ENCODE results near the gene PKN1. TPM values are rescaled to one million over a fixed set of nuclear protein-coding genes. Genes with fewer than 3 reads are reported as not detected.

PKN1 gene
- total RNA-seq, 1 experiment from 2014 or later: 205 TPM

GRCh38 chr19:14505488-14506239 lies 72.6 kb downstream of the PKN1 start:
- Histone ChIP-seq H3K36me3 (ENCODE audit: control insufficient read depth, insufficient read depth, low read length) (no peaks in the 10 kb centered on the region), H3K27me3 (ENCODE audit: control insufficient read depth, insufficient read depth, low read length) (no peaks in the 10 kb centered on the region), H3K4me1 (ENCODE audit: control insufficient read depth, insufficient read depth, low read length) (peaks cover 12% of the 10 kb centered on the region), H3K4me3 (ENCODE audit: low read depth in 2 of 2, low read length in 2 of 2) (no peak overlapping the region), H3K27ac (ENCODE audit: low read length) (peak overlapping the region; percentile 52), H3K9me3 (ENCODE audit: control insufficient read depth, insufficient read depth, low read depth, low read length) (no peaks in the 10 kb centered on the region)
- ChIA-PET CTCF (interaction anchor here (0.6 to 1.7 kb wide), 6 partner anchors 9 to 30 kb away, joined by 4 to 10 read pairs (median 4); partner anchors contain the start of genes DNAJB1 and GIPC1), POLR2A (interaction anchor here (0.5 to 0.6 kb wide), 3 partner anchors 10 to 50 kb away, joined by 3 read pairs; no protein-coding TSS in a partner anchor)
- TF ChIP-seq CTCF (IDR thresholded peaks at IDR 0.05): peak; percentile 92
- no peak for TF ChIP-seq REST (IDR thresholded peaks at IDR 0.05; ENCODE audit: insufficient read depth in 1 of 2, low read depth in 2 of 2, low read length in 1 of 2)
- BruUV-seq (replicated peaks): no TSS peak
- intact Hi-C loops (cut with micrococcal nuclease; ENCODE audit: unreplicated experiment): no loop called here
- in situ Hi-C loops (cut with HindIII; ENCODE audit: low pct_unique_long_range_greater_than_20kb, low sequenced_read_pairs): no loop called here
- DNase-seq (ENCODE audit: low read depth, low spot score) (no peak), ATAC-seq (peak; percentile 88)

- H3K4me3 ChIP-seq (ENCODE audit: low read depth in 2 of 2, low read length in 2 of 2): peak overlapping the region in 1 of 2 experiments; percentile 6; a peak in 1 of 4 replicates
- CTCF ChIA-PET: no interaction called here
- no peaks in the 10 kb centered on the region for H3K36me3 ChIP-seq (ENCODE audit: control insufficient read depth, insufficient read depth, low read length)
- no peaks in the 10 kb centered on the region for H3K27me3 ChIP-seq (ENCODE audit: control insufficient read depth, insufficient read depth, low read length)
- DNase-seq (ENCODE audit: low read depth, low spot score): peak; percentile 73
- no peaks in the 10 kb centered on the region for H3K9me3 ChIP-seq (ENCODE audit: control insufficient read depth, insufficient read depth, low read depth, low read length)
- POLR2A ChIA-PET: interaction anchor here (0.6 kb wide), 3 partner anchors 37 to 148 kb away, joined by 4 to 5 read pairs (median 4); no protein-coding TSS in a partner anchor
- peaks cover 12% of the 10 kb centered on the region for H3K4me1 ChIP-seq (ENCODE audit: control insufficient read depth, insufficient read depth, low read length)
- intact Hi-C loops (cut with micrococcal nuclease; ENCODE audit: unreplicated experiment) (no loop called here), in situ Hi-C loops (cut with HindIII; ENCODE audit: low pct_unique_long_range_greater_than_20kb, low sequenced_read_pairs) (no loop called here)
- ATAC-seq: peak; percentile 53; the same call in 1 of the 2 replicates
- TF ChIP-seq REST (IDR thresholded peaks at IDR 0.05; ENCODE audit: insufficient read depth in 1 of 2, low read depth in 2 of 2, low read length in 1 of 2) (no peak), POLR2AphosphoS5 (IDR thresholded peaks at IDR 0.05; ENCODE audit: low read depth, low read length) (no peak), TCF7L2 (IDR thresholded peaks at IDR 0.05; ENCODE audit: low read depth, low read length) (no peak), SIN3A (IDR thresholded peaks at IDR 0.05; ENCODE audit: borderline replicate concordance, insufficient read depth, low read depth, low read length) (no peak), CTCF (IDR thresholded peaks at IDR 0.05) (no peak)
- BruUV-seq (replicated peaks): no TSS peak
- H3K27ac ChIP-seq (ENCODE audit: low read length): peak overlapping the region; percentile 39; the same call in 1 of the 2 replicates
These were observed 74.8 kb downstream of the PKN1 start for GRCh38 chr19:14507704-14508542.
